Panc1 (cell line): Measurements from ENCODE around the gene OR51F2. TPM values are rescaled to one million over a fixed set of nuclear protein-coding genes. Genes with fewer than 3 reads are reported as not detected.

Experiments used
- total RNA-seq: library from RNA; stranded (reverse); gene quantifications from one replicate; pipeline ENCODE4 v1.2.1, GENCODE V29; 2021; ENCODE audit not compliant: unreplicated experiment

Gene OR51F2
- total RNA-seq, 1 experiment from 2014 or later = not detected

Other genes with a start within 250 kb of the OR51F2 start
- gene OR52I2, start 239.6 kb upstream of the OR51F2 start, total RNA-seq = not detected
- gene OR52I1, start 227.3 kb upstream of the OR51F2 start, total RNA-seq = not detected
- gene TRIM68, start 213.1 kb upstream of the OR51F2 start, total RNA-seq = 18.5 TPM
- not detected for gene OR51D1, start 183.8 kb upstream of the OR51F2 start, total RNA-seq
- gene OR51E1, start 177.3 kb upstream of the OR51F2 start, total RNA-seq = not detected
- not detected for gene OR51E2, start 123.5 kb upstream of the OR51F2 start, total RNA-seq
- gene MMP26, start 116.5 kb upstream of the OR51F2 start, total RNA-seq = not detected
- gene OR51F1, start 51.4 kb upstream of the OR51F2 start, total RNA-seq = not detected
- gene OR52R1, start 16.9 kb upstream of the OR51F2 start, total RNA-seq = not detected
- not detected for gene OR51S1, start 27.9 kb downstream of the OR51F2 start, total RNA-seq
- gene OR51T1, start 60.6 kb downstream of the OR51F2 start, total RNA-seq = not detected
- gene OR51A7, start 82.5 kb downstream of the OR51F2 start, total RNA-seq = not detected
- not detected for gene OR51G2, start 98.0 kb downstream of the OR51F2 start, total RNA-seq
- gene OR51G1, start 103.0 kb downstream of the OR51F2 start, total RNA-seq = not detected
- not detected for gene OR51A4, start 126.3 kb downstream of the OR51F2 start, total RNA-seq
- gene OR51A2, start 134.4 kb downstream of the OR51F2 start, total RNA-seq = not detected
- not detected for gene OR51L1, start 173.5 kb downstream of the OR51F2 start, total RNA-seq
- gene OR52J3, start 225.2 kb downstream of the OR51F2 start, total RNA-seq = not detected
- gene OR52E2, start 238.3 kb downstream of the OR51F2 start, total RNA-seq = not detected
- gene OR52E1, start 248.3 kb downstream of the OR51F2 start, total RNA-seq = not detected